ENCODE results near the gene S100A14.

DNA sequence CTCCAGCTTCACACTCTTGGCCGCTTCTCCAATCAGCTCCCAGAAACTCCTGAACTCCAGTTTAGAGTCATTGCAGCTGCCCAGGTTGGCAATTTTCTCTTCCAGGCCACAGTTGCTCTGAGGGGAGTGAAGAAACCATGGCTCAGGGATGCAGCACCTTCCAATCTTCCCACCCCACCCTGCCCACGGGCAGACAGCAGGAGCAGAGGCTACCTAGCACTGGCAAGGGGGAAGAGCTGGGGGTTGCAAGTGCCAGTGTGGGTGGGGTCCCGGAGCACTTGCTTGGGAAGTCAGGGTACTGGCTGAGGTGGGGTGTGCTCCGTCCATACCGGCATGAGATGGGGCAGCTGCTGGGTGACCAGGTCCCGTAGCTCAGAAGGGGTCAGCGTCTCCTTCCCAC, 1.2 kb downstream of the S100A14 start:
- TF ChIP-seq, protein P1, sequence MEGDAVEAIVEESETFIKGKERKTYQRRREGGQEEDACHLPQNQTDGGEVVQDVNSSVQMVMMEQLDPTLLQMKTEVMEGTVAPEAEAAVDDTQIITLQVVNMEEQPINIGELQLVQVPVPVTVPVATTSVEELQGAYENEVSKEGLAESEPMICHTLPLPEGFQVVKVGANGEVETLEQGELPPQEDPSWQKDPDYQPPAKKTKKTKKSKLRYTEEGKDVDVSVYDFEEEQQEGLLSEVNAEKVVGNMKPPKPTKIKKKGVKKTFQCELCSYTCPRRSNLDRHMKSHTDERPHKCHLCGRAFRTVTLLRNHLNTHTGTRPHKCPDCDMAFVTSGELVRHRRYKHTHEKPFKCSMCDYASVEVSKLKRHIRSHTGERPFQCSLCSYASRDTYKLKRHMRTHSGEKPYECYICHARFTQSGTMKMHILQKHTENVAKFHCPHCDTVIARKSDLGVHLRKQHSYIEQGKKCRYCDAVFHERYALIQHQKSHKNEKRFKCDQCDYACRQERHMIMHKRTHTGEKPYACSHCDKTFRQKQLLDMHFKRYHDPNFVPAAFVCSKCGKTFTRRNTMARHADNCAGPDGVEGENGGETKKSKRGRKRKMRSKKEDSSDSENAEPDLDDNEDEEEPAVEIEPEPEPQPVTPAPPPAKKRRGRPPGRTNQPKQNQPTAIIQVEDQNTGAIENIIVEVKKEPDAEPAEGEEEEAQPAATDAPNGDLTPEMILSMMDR (IDR thresholded peaks at IDR 0.05; ENCODE audit: low read depth, low read length), result no peak
- no peak for TF ChIP-seq EZH2phosphoT487 (IDR thresholded peaks at IDR 0.05; ENCODE audit: low read depth)
